CD4-positive, CD25-positive, alpha-beta regulatory T cell (primary cell): ENCODE data around the gene ATP8A1. TPM values are rescaled to one million over a fixed set of nuclear protein-coding genes. Genes with fewer than 3 reads are reported as not detected.

Source experiments
- ATAC-seq, 2 donors: fragments of 150-1000 bp; cut with Tn5 transposase; one replicate each; pipeline ENCODE4 v1.10.0; 2021; ENCODE audit warnings: low read depth in 2 of 2, moderate number of reproducible peaks in 2 of 2, moderate library complexity in 1 of 2
- DNase-seq, 3 donors: peaks; one replicate each; pipeline versions ENCODE4 v3.0.0 to v3.0.0-alpha.2; 2012 to 2022; ENCODE audit warnings: mixed read lengths in 1 of 3
- H3K27ac ChIP-seq: one replicate; pipeline ENCODE4 v1.7.0; 2013; ENCODE audit warnings: mild to moderate bottlenecking, low read length; ENCODE audit not compliant: insufficient read depth, poor library complexity, severe bottlenecking
- H3K27me3 ChIP-seq: one replicate; pipeline ENCODE4 v1.7.0; 2013; ENCODE audit warnings: low read length; ENCODE audit not compliant: control insufficient read depth, insufficient read depth
- H3K36me3 ChIP-seq: one replicate; pipeline ENCODE4 v1.7.0; 2013; ENCODE audit warnings: mild to moderate bottlenecking, low read length, moderate library complexity; ENCODE audit not compliant: control insufficient read depth, insufficient read depth
- H3K4me1 ChIP-seq: 2 replicates; pipeline ENCODE4 v1.7.0; 2013; ENCODE audit warnings: mild to moderate bottlenecking, low read length; ENCODE audit not compliant: insufficient read depth, control insufficient read depth, poor library complexity, severe bottlenecking
- H3K4me3 ChIP-seq: one replicate; pipeline ENCODE4 v1.7.0; 2013; ENCODE audit warnings: low read depth, mild to moderate bottlenecking, low read length, moderate library complexity
- H3K9me3 ChIP-seq, 2 experiments: 1 replicate in 1 of 2; 2 replicates in 1 of 2; pipeline ENCODE4 v1.7.0; 2013; ENCODE audit warnings: low read length in 2 of 2, mild to moderate bottlenecking in 1 of 2, moderate library complexity in 1 of 2; ENCODE audit not compliant: control insufficient read depth in 2 of 2
- H3K27ac Mint-ChIP-seq, 3 donors: one replicate each; pipeline ENCODE4 v1.8.0; 2020 to 2022; ENCODE audit warnings: mild to moderate bottlenecking in 3 of 3, mixed read lengths in 3 of 3, moderate library complexity in 2 of 3
- H3K27me3 Mint-ChIP-seq: one replicate; pipeline ENCODE4 v1.8.0; 2022; ENCODE audit warnings: mild to moderate bottlenecking, mixed read lengths
- H3K36me3 Mint-ChIP-seq: one replicate; pipeline ENCODE4 v1.8.0; 2020; ENCODE audit warnings: mixed read lengths
- H3K4me1 Mint-ChIP-seq, 4 donors: one replicate each; pipeline ENCODE4 v1.8.0; 2020 to 2022; ENCODE audit warnings: mixed read lengths in 4 of 4, mild to moderate bottlenecking in 1 of 4
- H3K4me3 Mint-ChIP-seq, 4 donors: one replicate each; pipeline ENCODE4 v1.8.0; 2020 to 2022; ENCODE audit warnings: mild to moderate bottlenecking in 4 of 4, mixed read lengths in 4 of 4, moderate library complexity in 3 of 4
- H3K9me3 Mint-ChIP-seq, 7 donors: one replicate each; pipeline ENCODE4 v1.8.0; 2020 to 2022; ENCODE audit warnings: mixed read lengths in 7 of 7, mild to moderate bottlenecking in 3 of 7, moderate library complexity in 2 of 7
- polyA plus RNA-seq, 4 donors: library from polyadenylated mRNA; unstranded; fragments of 300-500 nt; fragmentation: Illumina TruSeq; gene quantifications; one replicate each; pipeline ENCODE4 v1.2.3, GENCODE V29; 2021
- total RNA-seq: library from RNA; stranded (reverse); gene quantifications from one replicate; pipeline ENCODE4 v1.2.3, GENCODE V29; 2022

The ATP8A1 gene
- total and polyA plus RNA-seq, 5 donors from 2014 or later = 6.3 to 49.9 (median 8.1) TPM

- ATAC-seq (no peak), DNase-seq (no peak)
- Mint-ChIP-seq H3K36me3 (peaks cover 38% of the 10 kb centered on the region), H3K4me3 (no peak overlapping the region), H3K27ac (no peak overlapping the region), H3K4me1 (peaks cover 2 to 8% (median 4%) of the 10 kb centered on the region in 4 donors), H3K27me3 (no peaks in the 10 kb centered on the region), H3K9me3 (peaks cover 0 to 4% (median 0%) of the 10 kb centered on the region in 7 donors)
- peaks cover 27% of the 10 kb centered on the region for H3K36me3 ChIP-seq
- H3K27ac ChIP-seq = no peak overlapping the region
- H3K27me3 ChIP-seq = no peaks in the 10 kb centered on the region
- H3K4me3 ChIP-seq = no peak overlapping the region
- H3K4me1 ChIP-seq = no peaks in the 10 kb centered on the region
- H3K9me3 ChIP-seq = no peaks in the 10 kb centered on the region
These were observed 198.2 kb downstream of the ATP8A1 start for GRCh38 chr4:42458657-42459056.

GRCh38 chr4:42454755-42455420, 202.0 kb downstream of the ATP8A1 start:
- no peak for DNase-seq
- Histone ChIP-seq H3K36me3 (peaks cover 23% of the 10 kb centered on the region), H3K4me1 (no peaks in the 10 kb centered on the region), H3K27ac (no peak overlapping the region), H3K4me3 (no peak overlapping the region), H3K27me3 (no peaks in the 10 kb centered on the region), H3K9me3 (no peaks in the 10 kb centered on the region)
- Mint-ChIP-seq H3K4me3 (no peak overlapping the region), H3K27ac (no peak overlapping the region), H3K27me3 (no peaks in the 10 kb centered on the region), H3K4me1 (peaks cover 0 to 6% (median 4%) of the 10 kb centered on the region in 4 donors), H3K36me3 (peaks cover 30% of the 10 kb centered on the region), H3K9me3 (peaks cover 0 to 5% (median 0%) of the 10 kb centered on the region in 7 donors)
- no peak for ATAC-seq

DNA sequence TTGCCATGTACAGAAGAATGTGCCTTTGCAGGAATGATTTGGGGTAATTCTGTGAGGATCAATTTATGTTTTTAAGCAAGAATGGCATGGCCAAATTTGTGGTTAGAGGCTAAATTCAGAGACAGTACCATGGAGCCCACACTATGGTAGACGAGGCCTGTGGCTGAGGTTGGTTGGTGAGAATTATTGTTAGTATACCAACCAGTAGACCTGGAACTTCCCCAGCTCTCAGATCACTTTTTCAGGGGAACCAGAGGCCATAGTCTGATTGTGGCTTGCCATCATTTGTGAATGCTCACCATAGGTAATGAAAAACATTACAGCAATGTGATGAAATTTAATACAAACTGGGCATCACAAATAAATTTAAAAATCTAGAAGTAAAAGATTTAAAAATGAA, 203.3 kb downstream of the ATP8A1 start:
- peaks cover 36% of the 10 kb centered on the region for H3K36me3 Mint-ChIP-seq
- H3K27me3 ChIP-seq = no peaks in the 10 kb centered on the region
- ATAC-seq = no peak

GRCh38 chr4:42452823-42453222, 204.1 kb downstream of the ATP8A1 start:
- no peaks in the 10 kb centered on the region for H3K4me1 ChIP-seq
- H3K27me3 ChIP-seq = no peaks in the 10 kb centered on the region
- ATAC-seq (no peak), DNase-seq (no peak)
- no peak overlapping the region for H3K27ac ChIP-seq
- peaks cover 27% of the 10 kb centered on the region for H3K36me3 ChIP-seq
- H3K27me3 Mint-ChIP-seq = no peaks in the 10 kb centered on the region
- peak overlapping the region in 1 of 3 donors; percentile 62 for H3K27ac Mint-ChIP-seq
- H3K36me3 Mint-ChIP-seq = peaks cover 32% of the 10 kb centered on the region
- H3K4me3 Mint-ChIP-seq = peak overlapping the region in 1 of 4 donors; percentile 10
- H3K9me3 Mint-ChIP-seq = peaks cover 0 to 5% (median 0%) of the 10 kb centered on the region in 7 donors
- H3K4me1 Mint-ChIP-seq = peaks cover 0 to 6% (median 4%) of the 10 kb centered on the region in 4 donors
- H3K9me3 ChIP-seq = no peaks in the 10 kb centered on the region
- no peak overlapping the region for H3K4me3 ChIP-seq

More for the DNA sequence above, 203.3 kb downstream of the ATP8A1 start:
- peaks cover 0 to 6% (median 4%) of the 10 kb centered on the region in 4 donors for H3K4me1 Mint-ChIP-seq
- no peak overlapping the region for H3K4me3 ChIP-seq
- no peak overlapping the region for H3K4me3 Mint-ChIP-seq
- no peaks in the 10 kb centered on the region for H3K9me3 ChIP-seq
- H3K27me3 Mint-ChIP-seq = no peaks in the 10 kb centered on the region
- peaks cover 0 to 5% (median 0%) of the 10 kb centered on the region in 7 donors for H3K9me3 Mint-ChIP-seq
- H3K4me1 ChIP-seq = no peaks in the 10 kb centered on the region
- peak overlapping the region in 1 of 3 donors; percentile 26 for H3K27ac Mint-ChIP-seq
- no peak for DNase-seq
- H3K36me3 ChIP-seq = peaks cover 27% of the 10 kb centered on the region
- H3K27ac ChIP-seq = no peak overlapping the region

- no peak overlapping the region for H3K27ac ChIP-seq
- H3K9me3 ChIP-seq = no peaks in the 10 kb centered on the region
- peaks cover 36% of the 10 kb centered on the region for H3K36me3 ChIP-seq
- no peaks in the 10 kb centered on the region for H3K4me1 Mint-ChIP-seq
- H3K27me3 ChIP-seq = no peaks in the 10 kb centered on the region
- H3K27ac Mint-ChIP-seq = no peak overlapping the region
- H3K4me3 ChIP-seq = no peak overlapping the region
- H3K4me1 ChIP-seq = no peaks in the 10 kb centered on the region
- ATAC-seq (no peak), DNase-seq (no peak)
- H3K36me3 Mint-ChIP-seq = peaks cover 63% of the 10 kb centered on the region
- H3K9me3 Mint-ChIP-seq = peaks cover 0 to 5% (median 0%) of the 10 kb centered on the region in 7 donors
- no peaks in the 10 kb centered on the region for H3K27me3 Mint-ChIP-seq
- H3K4me3 Mint-ChIP-seq = no peak overlapping the region
These were observed 210.1 kb downstream of the ATP8A1 start for GRCh38 chr4:42446823-42447222.

DNA sequence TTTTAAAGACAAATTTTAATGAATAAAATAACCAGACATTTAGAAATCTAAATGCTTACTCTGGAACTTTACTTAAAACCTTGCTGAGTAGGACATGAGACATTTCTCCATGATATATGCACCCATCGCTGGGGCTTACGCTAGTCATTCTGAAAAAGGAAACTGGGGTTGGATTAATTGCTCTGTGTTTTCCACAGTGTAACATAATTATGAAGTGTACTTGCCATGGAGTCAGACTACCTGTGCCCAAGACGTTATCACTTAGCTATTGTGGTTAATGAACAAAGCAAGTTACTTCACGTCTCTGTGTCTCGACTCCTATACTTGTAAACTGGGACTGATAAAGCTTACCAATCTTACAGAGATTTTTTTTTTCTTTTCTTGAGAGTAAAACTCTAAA, 211.9 kb downstream of the ATP8A1 start:
- Histone ChIP-seq H3K9me3 (no peaks in the 10 kb centered on the region), H3K4me1 (no peaks in the 10 kb centered on the region), H3K4me3 (no peak overlapping the region), H3K36me3 (peaks cover 35% of the 10 kb centered on the region), H3K27ac (no peak overlapping the region), H3K27me3 (no peaks in the 10 kb centered on the region)
- Mint-ChIP-seq H3K27me3 (no peaks in the 10 kb centered on the region), H3K27ac (no peak overlapping the region), H3K4me1 (no peaks in the 10 kb centered on the region), H3K4me3 (no peak overlapping the region), H3K9me3 (no peaks in the 10 kb centered on the region), H3K36me3 (peaks cover 48% of the 10 kb centered on the region)
- DNase-seq (no peak), ATAC-seq (no peak)

DNA sequence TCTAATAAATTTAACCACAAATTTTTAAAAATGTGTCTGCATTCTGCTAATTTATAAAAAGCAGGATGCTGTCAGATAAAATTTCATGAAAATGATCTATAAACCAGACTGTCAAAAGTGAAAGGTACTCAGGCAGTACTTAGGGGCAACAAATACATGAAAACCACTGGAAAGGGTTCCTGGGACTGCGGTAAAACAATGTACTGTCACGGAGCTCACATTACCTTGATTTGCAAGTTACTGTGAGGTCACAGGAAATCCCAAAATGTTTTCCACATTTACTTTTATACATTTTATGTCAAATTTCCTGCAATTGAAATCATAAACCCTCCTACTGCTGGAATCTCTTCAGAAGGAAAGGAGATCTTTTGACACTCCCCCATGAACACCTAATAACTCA, 214.3 kb downstream of the ATP8A1 start:
- no peak overlapping the region for H3K4me3 Mint-ChIP-seq
- Histone ChIP-seq H3K27me3 (no peaks in the 10 kb centered on the region), H3K36me3 (peaks cover 34% of the 10 kb centered on the region), H3K9me3 (no peaks in the 10 kb centered on the region), H3K4me1 (no peaks in the 10 kb centered on the region), H3K27ac (no peak overlapping the region), H3K4me3 (no peak overlapping the region)
- H3K27me3 Mint-ChIP-seq = no peaks in the 10 kb centered on the region
- H3K4me1 Mint-ChIP-seq = no peaks in the 10 kb centered on the region
- peaks cover 61% of the 10 kb centered on the region for H3K36me3 Mint-ChIP-seq
- H3K27ac Mint-ChIP-seq = peak overlapping the region in 1 of 3 donors; percentile 9
- ATAC-seq = no peak
- H3K9me3 Mint-ChIP-seq = no peaks in the 10 kb centered on the region
- DNase-seq = no peak

DNA sequence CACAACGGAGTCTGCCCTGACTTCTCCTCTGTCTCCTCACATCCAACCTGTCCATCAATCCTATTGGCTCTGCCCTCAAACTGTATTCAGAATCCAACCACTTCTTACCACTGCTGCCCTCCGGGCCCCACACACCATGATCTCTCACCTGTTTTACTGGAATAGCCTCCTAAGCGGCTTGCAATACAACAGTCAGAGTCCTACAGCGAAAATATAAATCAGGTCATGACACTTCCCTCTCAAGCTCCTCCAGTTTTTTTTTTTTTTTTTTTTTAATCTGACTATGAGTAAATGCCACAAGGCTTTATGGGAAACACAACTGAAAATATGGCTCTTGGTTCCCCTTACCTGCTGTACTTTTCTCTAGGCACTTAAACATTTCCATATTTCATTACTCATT, 216.8 kb downstream of the ATP8A1 start:
- Mint-ChIP-seq H3K9me3 (no peaks in the 10 kb centered on the region), H3K27me3 (no peaks in the 10 kb centered on the region), H3K4me1 (no peaks in the 10 kb centered on the region), H3K36me3 (peaks cover 69% of the 10 kb centered on the region), H3K4me3 (no peak overlapping the region), H3K27ac (peak overlapping the region in 1 of 3 donors; percentile 77)
- H3K27ac ChIP-seq = no peak overlapping the region
- H3K27me3 ChIP-seq = no peaks in the 10 kb centered on the region
- DNase-seq (no peak), ATAC-seq (no peak)
- no peak overlapping the region for H3K4me3 ChIP-seq
- no peaks in the 10 kb centered on the region for H3K9me3 ChIP-seq
- peaks cover 34% of the 10 kb centered on the region for H3K36me3 ChIP-seq
- no peaks in the 10 kb centered on the region for H3K4me1 ChIP-seq
